GM23338 (cell line): ENCODE results near the gene CMIP.

ENCODE experiments used
- CTCF ChIP-seq, 2 experiments: fragments of 200-600 bp in 1 of 2; sonication (generic) in 1 of 2; conservative IDR thresholded peaks; 2 replicates each; pipeline versions ENCODE4 v1.5.1 to v1.6.1; 2016 to 2017; ENCODE audit warnings: antibody characterized with exemption in 2 of 2, low read depth in 2 of 2, mild to moderate bottlenecking in 2 of 2, moderate library complexity in 1 of 2
- ZNF462 ChIP-seq: fragments of 250-450 bp; sonication (Bioruptor Pico); IDR thresholded peaks from 2 replicates; pipeline ENCODE4 v1.5.0; 2020; ENCODE audit warnings: mild to moderate bottlenecking, moderate library complexity

DNA sequence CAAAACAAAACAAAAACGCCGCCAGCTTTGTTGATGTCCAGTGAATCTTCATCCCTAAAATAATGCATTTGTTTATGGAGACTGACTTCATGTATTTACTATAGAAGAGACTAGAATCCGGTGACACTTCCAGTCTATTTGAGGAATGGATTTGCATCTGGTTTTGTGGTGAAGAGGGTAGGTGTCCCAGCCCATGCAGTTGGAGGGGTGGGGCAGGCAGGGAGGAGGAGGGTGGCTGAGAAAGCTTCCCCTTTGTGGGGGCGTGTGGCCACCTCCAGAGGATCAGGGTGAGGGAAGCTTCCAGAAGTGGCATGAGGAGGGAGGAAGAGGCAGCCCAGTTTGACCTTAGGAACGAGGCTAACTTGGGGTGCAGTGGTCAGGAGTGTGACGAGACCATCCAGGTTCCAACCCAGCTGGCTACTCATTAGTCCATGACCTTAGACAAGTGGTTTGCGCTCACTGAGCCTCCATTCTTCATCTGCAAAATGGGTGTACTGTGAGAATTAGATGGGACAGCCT, 69.5 kb downstream of the CMIP start:
- TF ChIP-seq ZNF462 (CRISPR knock-in tag) (no peak), CTCF (conservative IDR thresholded peaks at IDR 0.05; ENCODE audit: low read depth in 2 of 2) (no peak)
